Measurements from ENCODE around the gene SLC16A3. TPM values are rescaled to one million over a fixed set of nuclear protein-coding genes. Genes with fewer than 3 reads are reported as not detected.

Gene SLC16A3
- total and polyA plus RNA-seq, 9 donors: 21.9 to 47.3 (median 32.7) TPM

- Histone ChIP-seq H3K27me3 (ENCODE audit: control insufficient read depth, insufficient read depth, low read length) (no peaks in the 10 kb centered on the region), H3K4me1 (ENCODE audit: control insufficient read depth, insufficient read depth, low read length) (peaks cover 22% of the 10 kb centered on the region), H3K36me3 (ENCODE audit: control insufficient read depth, insufficient read depth, low read length) (no peaks in the 10 kb centered on the region), H3K4me3 (ENCODE audit: low read length) (no peak overlapping the region), H3K9me3 (replicated peaks; ENCODE audit: control insufficient read depth, low read depth, low read length) (no peaks in the 10 kb centered on the region), H3K27ac (ENCODE audit: low read length) (peak overlapping the region; percentile 69)
- DNase-seq: no peak
- 81% methylated on average over 12 of the region's 12 CpGs for WGBS (ENCODE audit: insufficient coverage)
Measured at GRCh38 chr17:82215972-82216300, 12.9 kb upstream of the SLC16A3 start.

GRCh38 chr17:82216301-82217119 lies 12.3 kb upstream of the SLC16A3 start:
- Histone ChIP-seq H3K9me3 (replicated peaks; ENCODE audit: control insufficient read depth, low read depth, low read length) (no peaks in the 10 kb centered on the region), H3K27me3 (ENCODE audit: control insufficient read depth, insufficient read depth, low read length) (no peaks in the 10 kb centered on the region), H3K27ac (ENCODE audit: low read length) (peak overlapping the region; percentile 76), H3K36me3 (ENCODE audit: control insufficient read depth, insufficient read depth, low read length) (no peaks in the 10 kb centered on the region), H3K4me3 (ENCODE audit: low read length) (no peak overlapping the region), H3K4me1 (ENCODE audit: control insufficient read depth, insufficient read depth, low read length) (peaks cover 22% of the 10 kb centered on the region)
- 52% methylated on average over 11 of the region's 17 CpGs for WGBS (ENCODE audit: insufficient coverage)
- DNase-seq: peak; percentile 79

- WGBS (ENCODE audit: insufficient coverage): 62% methylated on average over 8 of the region's 12 CpGs
- peaks cover 19% of the 10 kb centered on the region for H3K4me1 ChIP-seq (ENCODE audit: control insufficient read depth, insufficient read depth, low read length)
- no peaks in the 10 kb centered on the region for H3K27me3 ChIP-seq (ENCODE audit: control insufficient read depth, insufficient read depth, low read length)
- H3K9me3 ChIP-seq (replicated peaks; ENCODE audit: control insufficient read depth, low read depth, low read length): no peaks in the 10 kb centered on the region
- H3K27ac ChIP-seq (ENCODE audit: low read length): peak overlapping the region; percentile 76
- no peaks in the 10 kb centered on the region for H3K36me3 ChIP-seq (ENCODE audit: control insufficient read depth, insufficient read depth, low read length)
- no peak for DNase-seq
- no peak overlapping the region for H3K4me3 ChIP-seq (ENCODE audit: low read length)
Measured at GRCh38 chr17:82217120-82217529, 11.7 kb upstream of the SLC16A3 start.

GRCh38 chr17:82217530-82218204 lies 11.2 kb upstream of the SLC16A3 start:
- Histone ChIP-seq H3K4me1 (ENCODE audit: control insufficient read depth, insufficient read depth, low read length) (peaks cover 19% of the 10 kb centered on the region), H3K4me3 (ENCODE audit: low read length) (no peak overlapping the region), H3K9me3 (replicated peaks; ENCODE audit: control insufficient read depth, low read depth, low read length) (no peaks in the 10 kb centered on the region), H3K27me3 (ENCODE audit: control insufficient read depth, insufficient read depth, low read length) (no peaks in the 10 kb centered on the region), H3K27ac (ENCODE audit: low read length) (peak overlapping the region; percentile 76), H3K36me3 (ENCODE audit: control insufficient read depth, insufficient read depth, low read length) (no peaks in the 10 kb centered on the region)
- WGBS (ENCODE audit: insufficient coverage): 64% methylated on average over 11 of the region's 21 CpGs
- DNase-seq: peak; percentile 27

- Histone ChIP-seq H3K27me3 (ENCODE audit: control insufficient read depth, insufficient read depth, low read length) (peaks cover 2% of the 10 kb centered on the region), H3K27ac (ENCODE audit: low read length) (no peak overlapping the region), H3K9me3 (replicated peaks; ENCODE audit: control insufficient read depth, low read depth, low read length) (no peaks in the 10 kb centered on the region), H3K4me1 (ENCODE audit: control insufficient read depth, insufficient read depth, low read length) (peaks cover 16% of the 10 kb centered on the region), H3K36me3 (ENCODE audit: control insufficient read depth, insufficient read depth, low read length) (no peaks in the 10 kb centered on the region), H3K4me3 (ENCODE audit: low read length) (no peak overlapping the region)
- 88% methylated on average over 28 of the region's 32 CpGs for WGBS (ENCODE audit: insufficient coverage)
- no peak for DNase-seq
Measured at GRCh38 chr17:82218349-82219075, 10.3 kb upstream of the SLC16A3 start.

- no peak overlapping the region for H3K4me3 ChIP-seq (ENCODE audit: low read length)
Measured at GRCh38 chr17:82219083-82219482, 9.8 kb upstream of the SLC16A3 start.

GRCh38 chr17:82219753-82220709 lies 8.8 kb upstream of the SLC16A3 start:
- 93% methylated on average over 3 of the region's 11 CpGs for WGBS (ENCODE audit: insufficient coverage)
- Histone ChIP-seq H3K27me3 (ENCODE audit: control insufficient read depth, insufficient read depth, low read length) (peaks cover 2% of the 10 kb centered on the region), H3K4me1 (ENCODE audit: control insufficient read depth, insufficient read depth, low read length) (peaks cover 17% of the 10 kb centered on the region), H3K36me3 (ENCODE audit: control insufficient read depth, insufficient read depth, low read length) (no peaks in the 10 kb centered on the region), H3K27ac (ENCODE audit: low read length) (no peak overlapping the region), H3K9me3 (replicated peaks; ENCODE audit: control insufficient read depth, low read depth, low read length) (no peaks in the 10 kb centered on the region), H3K4me3 (ENCODE audit: low read length) (no peak overlapping the region)
- DNase-seq: no peak

More at GRCh38 chr17:82219083-82219482, 9.8 kb upstream of the SLC16A3 start:
- Histone ChIP-seq H3K36me3 (ENCODE audit: control insufficient read depth, insufficient read depth, low read length) (no peaks in the 10 kb centered on the region), H3K27me3 (ENCODE audit: control insufficient read depth, insufficient read depth, low read length) (peaks cover 2% of the 10 kb centered on the region), H3K27ac (ENCODE audit: low read length) (no peak overlapping the region), H3K4me1 (ENCODE audit: control insufficient read depth, insufficient read depth, low read length) (peaks cover 14% of the 10 kb centered on the region), H3K9me3 (replicated peaks; ENCODE audit: control insufficient read depth, low read depth, low read length) (no peaks in the 10 kb centered on the region)
- WGBS (ENCODE audit: insufficient coverage): 94% methylated on average over 5 of the region's 7 CpGs
- no peak for DNase-seq

- WGBS (ENCODE audit: insufficient coverage): 84% methylated on average over 5 of the region's 10 CpGs
- Histone ChIP-seq H3K27ac (ENCODE audit: low read length) (no peak overlapping the region), H3K4me3 (ENCODE audit: low read length) (no peak overlapping the region), H3K9me3 (replicated peaks; ENCODE audit: control insufficient read depth, low read depth, low read length) (no peaks in the 10 kb centered on the region), H3K36me3 (ENCODE audit: control insufficient read depth, insufficient read depth, low read length) (no peaks in the 10 kb centered on the region), H3K27me3 (ENCODE audit: control insufficient read depth, insufficient read depth, low read length) (peaks cover 4% of the 10 kb centered on the region), H3K4me1 (ENCODE audit: control insufficient read depth, insufficient read depth, low read length) (peaks cover 18% of the 10 kb centered on the region)
- no peak for DNase-seq
Measured at GRCh38 chr17:82221341-82221902, 7.4 kb upstream of the SLC16A3 start.

GRCh38 chr17:82222816-82223215 lies 6.0 kb upstream of the SLC16A3 start:
- H3K4me3 ChIP-seq (ENCODE audit: low read length): no peak overlapping the region
- no peak overlapping the region for H3K27ac ChIP-seq (ENCODE audit: low read length)
- no peaks in the 10 kb centered on the region for H3K9me3 ChIP-seq (replicated peaks; ENCODE audit: control insufficient read depth, low read depth, low read length)
- DNase-seq: no peak
- WGBS (ENCODE audit: insufficient coverage): 73% methylated on average over 4 of the region's 10 CpGs
- no peaks in the 10 kb centered on the region for H3K36me3 ChIP-seq (ENCODE audit: control insufficient read depth, insufficient read depth, low read length)
- peaks cover 9% of the 10 kb centered on the region for H3K4me1 ChIP-seq (ENCODE audit: control insufficient read depth, insufficient read depth, low read length)
- H3K27me3 ChIP-seq (ENCODE audit: control insufficient read depth, insufficient read depth, low read length): peaks cover 15% of the 10 kb centered on the region

All from muscle of leg (tissue), 11 donors.